ENCODE data around the gene SDCCAG8.

- peak in 3 of 4 experiments; percentile 35 to 47 (median 40) for TF ChIP-seq CTCF (IDR thresholded peaks at IDR 0.05)
- TF ChIP-seq POLR2AphosphoS5 (IDR thresholded peaks at IDR 0.05) = no peak
- TF ChIP-seq POLR2A (IDR thresholded peaks at IDR 0.05) = no peak
Measured at GRCh38 chr1:243483071-243483771, 227.4 kb downstream of the SDCCAG8 start.
